WERI-Rb-1 (cell line): ENCODE results near the gene CD40.

Experiments used
- DNase-seq: peaks from one replicate; pipeline ENCODE4 v3.0.0-alpha.2; 2020
- H3K27ac ChIP-seq: fragments of 250-450 bp; sonication (Bioruptor Pico); 2 replicates; pipeline ENCODE4 v1.5.1; 2020; ENCODE audit warnings: mild to moderate bottlenecking, moderate library complexity
- H3K27me3 ChIP-seq: fragments of 250-450 bp; sonication (Bioruptor Pico); 2 replicates; pipeline ENCODE4 v1.5.1; 2021; ENCODE audit warnings: mild to moderate bottlenecking, low read depth, moderate library complexity; ENCODE audit not compliant: insufficient read depth, severe bottlenecking
- H3K36me3 ChIP-seq: fragments of 250-450 bp; sonication (Bioruptor Pico); 2 replicates; pipeline ENCODE4 v1.5.1; 2020; ENCODE audit warnings: mild to moderate bottlenecking, moderate library complexity
- H3K4me3 ChIP-seq: 2 replicates; pipeline ENCODE4 v1.5.1; 2011; ENCODE audit warnings: low read depth, mild to moderate bottlenecking, control low read depth, low read length
- H3K9me3 ChIP-seq: fragments of 250-450 bp; sonication (Bioruptor Pico); 2 replicates; pipeline ENCODE4 v1.5.1; 2021; ENCODE audit warnings: mild to moderate bottlenecking, moderate library complexity; ENCODE audit not compliant: severe bottlenecking
- CTCF ChIP-seq: IDR thresholded peaks from 2 replicates; pipeline ENCODE4 v1.5.1; 2011; ENCODE audit warnings: low read depth, mild to moderate bottlenecking, control low read depth, inconsistent platforms, low read length

CD40 gene

GRCh38 chr20:46074006-46074405, 44.1 kb upstream of the CD40 start:
- DNase-seq, result no peak
- Histone ChIP-seq H3K27me3 (no peaks in the 10 kb centered on the region), H3K27ac (no peak overlapping the region), H3K36me3 (peaks cover 39% of the 10 kb centered on the region), H3K9me3 (no peaks in the 10 kb centered on the region), H3K4me3 (no peak overlapping the region)
- TF ChIP-seq CTCF, result no peak

- H3K27me3 ChIP-seq, result no peaks in the 10 kb centered on the region
- no peak overlapping the region for H3K27ac ChIP-seq
- H3K9me3 ChIP-seq, result no peaks in the 10 kb centered on the region
- no peak for DNase-seq
- no peak overlapping the region for H3K4me3 ChIP-seq
- TF ChIP-seq CTCF, result no peak
- peaks cover 32% of the 10 kb centered on the region for H3K36me3 ChIP-seq
Observed at GRCh38 chr20:46076806-46077205, 41.3 kb upstream of the CD40 start.

- no peak for DNase-seq
- Histone ChIP-seq H3K4me3 (no peak overlapping the region), H3K9me3 (no peaks in the 10 kb centered on the region), H3K27me3 (no peaks in the 10 kb centered on the region), H3K27ac (no peak overlapping the region), H3K36me3 (peaks cover 32% of the 10 kb centered on the region)
- TF ChIP-seq CTCF, result no peak
Observed at GRCh38 chr20:46077642-46078305, 40.3 kb upstream of the CD40 start.

GRCh38 chr20:46078954-46079353, 39.2 kb upstream of the CD40 start:
- TF ChIP-seq CTCF, result no peak
- no peak overlapping the region for H3K4me3 ChIP-seq
- no peak for DNase-seq
- no peaks in the 10 kb centered on the region for H3K9me3 ChIP-seq
- H3K27me3 ChIP-seq, result no peaks in the 10 kb centered on the region
- H3K27ac ChIP-seq, result no peak overlapping the region
- peaks cover 34% of the 10 kb centered on the region for H3K36me3 ChIP-seq

GRCh38 chr20:46081074-46081473, 37.0 kb upstream of the CD40 start:
- Histone ChIP-seq H3K27ac (no peak overlapping the region), H3K27me3 (no peaks in the 10 kb centered on the region), H3K9me3 (no peaks in the 10 kb centered on the region), H3K4me3 (no peak overlapping the region), H3K36me3 (peaks cover 23% of the 10 kb centered on the region)
- no peak for DNase-seq
- no peak for TF ChIP-seq CTCF

GRCh38 chr20:46083101-46083500, 35.0 kb upstream of the CD40 start:
- H3K4me3 ChIP-seq, result no peak overlapping the region
- no peaks in the 10 kb centered on the region for H3K9me3 ChIP-seq
- TF ChIP-seq CTCF, result no peak
- no peak for DNase-seq
- H3K27ac ChIP-seq, result no peak overlapping the region
- no peaks in the 10 kb centered on the region for H3K27me3 ChIP-seq
- H3K36me3 ChIP-seq, result peaks cover 24% of the 10 kb centered on the region
